ENCODE data around the gene LARGE2.
A peak's percentile ranks its signal among the peaks of the same experiment; 100 is the strongest.
"Not testable (repeated sequence)": the region's sequence is repeated elsewhere in the genome, so short reads cannot be mapped to it uniquely, and the experiment has no call there.

The LARGE2 gene

DNA sequence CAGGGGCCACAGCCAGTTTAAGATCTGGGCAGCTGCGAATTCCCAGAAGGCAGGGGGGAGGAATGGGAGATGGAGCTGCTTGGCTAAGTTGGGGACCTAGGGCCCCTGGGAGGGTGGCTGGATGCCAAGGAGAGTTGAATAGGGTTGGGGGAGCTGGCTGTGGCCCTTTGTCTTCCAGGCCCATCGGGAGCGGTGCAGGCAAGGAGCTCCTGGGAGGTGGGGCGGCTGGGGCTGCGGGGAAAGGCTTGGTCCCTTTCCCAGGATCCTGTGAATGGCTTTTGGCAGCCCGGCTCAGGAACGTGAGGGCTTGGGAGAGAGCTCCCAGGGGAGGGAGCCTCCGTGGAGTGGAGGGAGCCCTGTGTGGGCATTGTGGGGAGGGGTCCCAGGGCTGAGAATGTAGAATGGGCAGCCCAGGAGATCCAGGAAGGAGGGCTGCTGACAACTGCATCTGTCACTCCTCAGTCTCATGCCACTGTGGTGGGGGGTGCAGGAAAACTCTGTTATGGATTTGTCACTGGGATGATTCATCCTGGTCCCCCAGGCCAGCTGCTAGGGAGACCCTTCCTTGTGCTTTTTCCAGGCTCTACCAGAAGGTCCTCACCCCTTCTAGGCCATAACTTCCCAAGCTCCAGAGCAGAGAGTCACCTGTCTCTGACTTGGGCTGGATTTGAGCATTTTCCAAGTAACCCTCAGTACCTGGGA lies 21.4 kb upstream of the LARGE2 start:
- H3K36me3 ChIP-seq (ENCODE audit: insufficient read depth, low read length) = peaks cover 23% of the 10 kb centered on the region
- no peaks in the 10 kb centered on the region for H3K9me3 ChIP-seq (ENCODE audit: low read length)
- H3K27me3 ChIP-seq (ENCODE audit: insufficient read depth, low read length) = no peaks in the 10 kb centered on the region
- H2AFZ ChIP-seq (ENCODE audit: low read depth, low read length) = no peak overlapping the region
- peak overlapping the region; percentile 83 for H3K4me3 ChIP-seq (ENCODE audit: low read length)
- H3K4me1 ChIP-seq (ENCODE audit: insufficient read depth, low read length) = peaks cover 37% of the 10 kb centered on the region

DNA sequence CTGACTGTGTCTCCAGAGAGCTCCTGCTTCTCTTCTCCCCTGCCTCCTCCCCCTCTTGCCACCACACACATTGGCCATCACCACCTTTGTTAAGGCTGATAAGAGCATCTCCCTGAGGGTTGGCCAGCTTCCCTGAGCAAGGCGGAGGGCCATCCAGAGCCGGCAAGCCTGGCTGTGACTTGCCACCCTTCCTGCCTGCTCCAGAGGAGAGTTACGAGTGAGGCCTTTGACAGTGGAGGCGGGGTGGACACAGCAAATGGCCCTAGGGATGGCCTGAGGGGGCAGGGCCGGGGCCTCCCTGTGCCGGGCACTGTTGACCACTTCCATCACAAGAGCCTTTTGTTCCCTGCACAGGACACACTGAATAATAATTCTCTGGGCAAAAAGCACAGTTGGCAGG lies 20.8 kb upstream of the LARGE2 start:
- H3K9me3 ChIP-seq (ENCODE audit: low read length) = no peaks in the 10 kb centered on the region
- H2AFZ ChIP-seq (ENCODE audit: low read depth, low read length) = no peak overlapping the region
- H3K27me3 ChIP-seq (ENCODE audit: insufficient read depth, low read length) = no peaks in the 10 kb centered on the region
- peak overlapping the region; percentile 83 for H3K4me3 ChIP-seq (ENCODE audit: low read length)
- peaks cover 32% of the 10 kb centered on the region for H3K4me1 ChIP-seq (ENCODE audit: insufficient read depth, low read length)
- peaks cover 23% of the 10 kb centered on the region for H3K36me3 ChIP-seq (ENCODE audit: insufficient read depth, low read length)

DNA sequence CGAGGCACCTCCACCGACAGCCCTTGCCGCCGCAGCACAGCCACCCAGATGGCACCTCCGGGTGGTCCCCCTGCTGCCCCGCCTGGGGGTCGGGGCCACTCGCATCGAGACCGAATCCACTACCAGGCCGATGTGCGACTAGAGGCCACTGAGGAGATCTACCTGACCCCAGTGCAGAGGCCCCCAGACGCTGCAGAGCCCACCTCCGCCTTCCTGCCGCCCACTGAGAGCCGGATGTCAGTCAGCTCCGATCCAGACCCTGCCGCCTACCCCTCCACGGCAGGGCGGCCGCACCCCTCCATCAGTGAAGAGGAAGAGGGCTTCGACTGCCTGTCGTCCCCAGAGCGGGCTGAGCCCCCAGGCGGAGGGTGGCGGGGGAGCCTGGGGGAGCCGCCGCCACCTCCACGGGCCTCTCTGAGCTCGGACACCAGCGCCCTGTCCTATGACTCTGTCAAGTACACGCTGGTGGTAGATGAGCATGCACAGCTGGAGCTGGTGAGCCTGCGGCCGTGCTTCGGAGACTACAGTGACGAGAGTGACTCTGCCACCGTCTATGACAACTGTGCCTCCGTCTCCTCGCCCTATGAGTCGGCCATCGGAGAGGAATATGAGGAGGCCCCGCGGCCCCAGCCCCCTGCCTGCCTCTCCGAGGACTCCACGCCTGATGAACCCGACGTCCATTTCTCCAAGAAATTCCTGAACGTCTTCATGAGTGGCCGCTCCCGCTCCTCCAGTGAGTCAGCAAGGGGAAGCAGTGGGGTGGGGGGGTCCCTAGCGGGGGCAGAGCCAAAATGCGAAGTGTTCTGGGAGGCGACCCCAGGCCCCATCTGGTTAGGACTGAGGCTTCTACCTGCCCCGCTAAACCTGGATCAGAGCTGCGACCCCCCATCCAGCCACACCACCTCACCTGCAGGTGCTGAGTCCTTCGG lies 19.7 kb upstream of the LARGE2 start:
- Histone ChIP-seq H3K9me3 (ENCODE audit: low read length) (no peaks in the 10 kb centered on the region), H3K4me1 (ENCODE audit: insufficient read depth, low read length) (peaks cover 27% of the 10 kb centered on the region), H3K4me3 (ENCODE audit: low read length) (no peak overlapping the region), H2AFZ (ENCODE audit: low read depth, low read length) (no peak overlapping the region), H3K36me3 (ENCODE audit: insufficient read depth, low read length) (peaks cover 23% of the 10 kb centered on the region), H3K27me3 (ENCODE audit: insufficient read depth, low read length) (no peaks in the 10 kb centered on the region)

DNA sequence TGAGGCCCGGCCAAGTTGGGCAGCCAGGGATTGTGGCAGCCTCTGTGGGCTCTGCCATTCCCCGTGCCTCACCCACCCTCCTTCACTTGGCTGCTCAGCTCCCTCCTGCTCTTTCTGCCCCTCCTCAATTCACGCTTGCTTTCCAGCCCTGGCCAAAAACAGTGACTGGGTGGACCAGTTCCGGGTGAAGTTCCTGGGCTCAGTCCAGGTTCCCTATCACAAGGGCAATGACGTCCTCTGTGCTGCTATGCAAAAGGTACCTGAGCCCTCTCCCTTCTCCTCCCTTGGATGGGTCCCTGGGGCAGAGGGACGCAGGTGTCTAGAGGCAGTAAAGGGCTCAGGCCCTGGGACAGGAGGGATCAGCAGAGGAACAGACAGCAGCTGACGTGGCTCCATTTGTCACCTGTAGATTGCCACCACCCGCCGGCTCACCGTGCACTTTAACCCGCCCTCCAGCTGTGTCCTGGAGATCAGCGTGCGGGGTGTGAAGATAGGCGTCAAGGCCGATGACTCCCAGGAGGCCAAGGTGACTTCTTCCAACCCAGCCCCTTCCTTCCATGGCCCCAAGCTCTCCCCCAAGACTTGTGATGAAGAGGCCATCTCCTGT lies 18.0 kb upstream of the LARGE2 start:
- peaks cover 16% of the 10 kb centered on the region for H3K4me1 ChIP-seq (ENCODE audit: insufficient read depth, low read length)
- peaks cover 23% of the 10 kb centered on the region for H3K36me3 ChIP-seq (ENCODE audit: insufficient read depth, low read length)
- no peak overlapping the region for H2AFZ ChIP-seq (ENCODE audit: low read depth, low read length)

DNA sequence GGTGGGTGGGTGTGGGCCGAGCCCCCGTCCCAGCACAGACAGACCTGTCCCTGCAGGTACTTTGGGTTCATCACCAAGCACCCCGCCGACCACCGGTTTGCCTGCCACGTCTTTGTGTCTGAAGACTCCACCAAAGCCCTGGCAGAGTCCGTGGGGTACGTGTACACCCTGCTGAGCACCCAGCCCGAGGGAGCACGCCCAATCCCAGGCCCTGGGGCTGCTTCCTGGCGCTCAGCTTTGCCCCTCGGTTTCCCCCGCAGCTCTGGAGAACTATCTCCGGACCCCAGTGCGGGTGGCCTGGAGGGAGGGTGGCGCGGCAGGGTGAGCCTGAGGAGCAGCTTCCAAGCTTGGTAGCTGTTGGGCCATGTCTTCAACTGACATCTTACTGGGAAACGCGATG lies 17.4 kb upstream of the LARGE2 start:
- Histone ChIP-seq H3K4me1 (ENCODE audit: insufficient read depth, low read length) (peaks cover 16% of the 10 kb centered on the region), H3K27me3 (ENCODE audit: insufficient read depth, low read length) (no peaks in the 10 kb centered on the region)

More for the DNA sequence above, 18.0 kb upstream of the LARGE2 start:
- no peaks in the 10 kb centered on the region for H3K27me3 ChIP-seq (ENCODE audit: insufficient read depth, low read length)
- H3K9me3 ChIP-seq (ENCODE audit: low read length) = no peaks in the 10 kb centered on the region
- H3K4me3 ChIP-seq (ENCODE audit: low read length) = no peak overlapping the region

DNA sequence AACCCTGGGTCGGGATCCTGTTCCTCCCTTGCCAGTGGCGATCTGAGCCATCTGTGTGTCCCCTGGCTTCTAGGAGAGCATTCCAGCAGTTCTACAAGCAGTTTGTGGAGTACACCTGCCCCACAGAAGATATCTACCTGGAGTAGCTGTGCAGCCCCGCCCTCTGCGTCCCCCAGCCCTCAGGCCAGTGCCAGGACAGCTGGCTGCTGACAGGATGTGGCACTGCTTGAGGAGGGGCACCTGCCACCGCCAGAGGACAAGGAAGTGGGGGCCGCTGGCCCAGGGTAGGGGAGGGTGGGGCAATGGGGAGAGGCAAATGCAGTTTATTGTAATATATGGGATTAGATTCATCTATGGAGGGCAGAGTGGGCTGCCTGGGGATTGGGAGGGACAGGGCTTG lies 16.9 kb upstream of the LARGE2 start:
- H3K4me1 ChIP-seq (ENCODE audit: insufficient read depth, low read length) = peaks cover 13% of the 10 kb centered on the region
- H3K4me3 ChIP-seq (ENCODE audit: low read length) = not testable (repeated sequence)

More for the DNA sequence above, 17.4 kb upstream of the LARGE2 start:
- Histone ChIP-seq H3K36me3 (ENCODE audit: insufficient read depth, low read length) (peaks cover 29% of the 10 kb centered on the region), H3K9me3 (ENCODE audit: low read length) (no peaks in the 10 kb centered on the region), H2AFZ (ENCODE audit: low read depth, low read length) (no peak overlapping the region), H3K4me3 (ENCODE audit: low read length) (no peak overlapping the region)

DNA sequence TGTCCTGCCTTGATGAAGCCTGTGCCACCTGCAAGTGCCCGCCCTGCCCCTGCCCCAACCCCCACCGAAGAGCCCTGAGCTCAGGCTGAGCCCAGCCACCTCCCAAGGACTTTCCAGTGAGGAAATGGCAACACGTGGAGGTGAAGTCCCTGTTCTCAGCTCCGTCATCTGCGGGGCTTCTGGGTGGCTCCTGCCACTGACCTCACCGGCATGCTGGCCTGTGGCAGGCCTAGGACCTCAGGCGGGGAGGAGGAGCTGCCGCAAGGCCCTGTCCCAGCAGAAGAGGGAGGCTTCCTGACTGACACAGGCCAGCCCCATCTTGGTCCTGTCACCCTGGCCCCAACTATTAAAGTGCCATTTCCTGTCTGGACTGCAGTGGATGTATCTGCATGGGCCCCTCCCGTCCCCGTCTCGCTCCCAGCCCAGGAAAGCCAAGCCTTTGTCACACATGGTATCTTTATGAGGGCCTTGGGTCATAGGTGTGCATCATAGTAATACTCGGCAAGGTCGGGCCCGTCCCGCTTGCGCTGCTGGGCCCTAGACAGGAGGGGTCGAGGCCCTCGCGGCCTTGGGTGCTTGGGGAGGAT lies 16.3 kb upstream of the LARGE2 start:
- Histone ChIP-seq H3K4me1 (ENCODE audit: insufficient read depth, low read length) (peaks cover 7% of the 10 kb centered on the region), H3K27me3 (ENCODE audit: insufficient read depth, low read length) (no peaks in the 10 kb centered on the region), H3K9me3 (ENCODE audit: low read length) (no peaks in the 10 kb centered on the region), H2AFZ (ENCODE audit: low read depth, low read length) (no peak overlapping the region), H3K4me3 (ENCODE audit: low read length) (no peak overlapping the region), H3K36me3 (ENCODE audit: insufficient read depth, low read length) (peaks cover 39% of the 10 kb centered on the region)

More for the DNA sequence above, 16.9 kb upstream of the LARGE2 start:
- H3K36me3 ChIP-seq (ENCODE audit: insufficient read depth, low read length) = peaks cover 33% of the 10 kb centered on the region
- not testable (repeated sequence) for H3K27me3 ChIP-seq (ENCODE audit: insufficient read depth, low read length); H3K9me3 ChIP-seq (ENCODE audit: low read length); H2AFZ ChIP-seq (ENCODE audit: low read depth, low read length)

DNA sequence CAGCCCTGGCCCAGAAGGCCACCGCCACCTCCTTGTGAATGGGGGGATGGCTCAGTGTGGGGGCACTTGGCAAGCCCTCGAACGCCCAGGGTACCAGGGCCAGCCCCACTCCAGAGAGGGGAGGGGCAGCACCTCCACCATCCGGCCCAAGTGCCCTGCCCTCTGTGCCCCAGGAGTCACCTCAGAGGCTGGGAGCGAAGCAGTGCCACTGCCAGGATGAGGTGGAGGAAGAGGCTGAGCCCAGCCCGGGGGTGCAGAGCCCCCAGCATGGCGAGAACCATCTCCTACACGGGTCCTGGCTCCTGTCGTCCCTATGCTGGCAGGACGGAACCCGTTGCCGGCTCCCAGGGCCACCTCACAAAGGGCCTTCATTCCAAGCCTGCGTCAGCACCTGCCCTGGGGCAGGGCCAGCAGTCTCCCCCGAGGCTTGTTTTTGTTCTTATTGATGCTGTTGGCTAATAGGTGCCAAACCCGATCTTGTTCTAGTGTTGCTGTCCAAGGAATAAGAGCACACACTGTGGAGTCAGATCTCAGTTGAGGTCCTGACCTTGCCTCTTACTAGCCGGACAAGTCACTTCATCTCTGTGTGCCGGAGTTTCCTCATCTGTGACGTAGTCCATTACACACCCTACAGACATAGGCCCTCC lies 15.4 kb upstream of the LARGE2 start, which contains the start of gene FREY1:
TSS of gene FREY1 (minus strand) at position 307 of the 647 bp plus-strand sequence. CDS start at position 281, 26 bp downstream.
- no peaks in the 10 kb centered on the region for H3K27me3 ChIP-seq (ENCODE audit: insufficient read depth, low read length)
- H2AFZ ChIP-seq (ENCODE audit: low read depth, low read length) = no peak within 1 kb of the TSS
- H3K4me3 ChIP-seq (ENCODE audit: low read length) = no peak within 1 kb of the TSS
- no peaks in the 10 kb centered on the region for H3K9me3 ChIP-seq (ENCODE audit: low read length)
- peaks cover 39% of the 10 kb centered on the region for H3K36me3 ChIP-seq (ENCODE audit: insufficient read depth, low read length)
- H3K4me1 ChIP-seq (ENCODE audit: insufficient read depth, low read length) = no peaks in the 10 kb centered on the region

DNA sequence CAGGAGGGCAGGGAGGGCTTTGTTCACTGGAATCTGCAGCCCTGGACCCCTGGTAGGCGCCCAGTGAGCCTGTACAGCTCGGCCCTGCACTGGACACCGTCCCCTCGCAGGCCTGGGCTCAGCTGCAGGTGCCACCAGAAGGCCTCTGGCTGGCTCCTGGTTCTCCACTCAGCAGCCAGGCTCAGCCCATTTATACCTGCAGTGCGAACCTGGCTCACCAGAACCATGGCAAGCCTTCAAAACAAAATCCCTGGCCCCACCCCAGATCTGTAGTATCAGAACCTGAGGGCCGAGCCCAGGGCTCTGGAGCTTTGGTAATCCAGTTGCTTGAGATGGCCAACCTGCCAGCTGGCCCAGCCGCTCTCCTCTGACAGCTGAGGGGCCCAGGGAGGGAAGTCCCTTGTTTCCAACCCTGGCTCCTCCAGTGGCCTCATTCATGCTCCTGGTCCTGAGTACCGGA lies 14.5 kb upstream of the LARGE2 start:
- no peaks in the 10 kb centered on the region for H3K9me3 ChIP-seq (ENCODE audit: low read length)
- no peaks in the 10 kb centered on the region for H3K27me3 ChIP-seq (ENCODE audit: insufficient read depth, low read length)
- H3K4me1 ChIP-seq (ENCODE audit: insufficient read depth, low read length) = no peaks in the 10 kb centered on the region
- H2AFZ ChIP-seq (ENCODE audit: low read depth, low read length) = no peak overlapping the region
- H3K4me3 ChIP-seq (ENCODE audit: low read length) = no peak overlapping the region
- H3K36me3 ChIP-seq (ENCODE audit: insufficient read depth, low read length) = peaks cover 37% of the 10 kb centered on the region

DNA sequence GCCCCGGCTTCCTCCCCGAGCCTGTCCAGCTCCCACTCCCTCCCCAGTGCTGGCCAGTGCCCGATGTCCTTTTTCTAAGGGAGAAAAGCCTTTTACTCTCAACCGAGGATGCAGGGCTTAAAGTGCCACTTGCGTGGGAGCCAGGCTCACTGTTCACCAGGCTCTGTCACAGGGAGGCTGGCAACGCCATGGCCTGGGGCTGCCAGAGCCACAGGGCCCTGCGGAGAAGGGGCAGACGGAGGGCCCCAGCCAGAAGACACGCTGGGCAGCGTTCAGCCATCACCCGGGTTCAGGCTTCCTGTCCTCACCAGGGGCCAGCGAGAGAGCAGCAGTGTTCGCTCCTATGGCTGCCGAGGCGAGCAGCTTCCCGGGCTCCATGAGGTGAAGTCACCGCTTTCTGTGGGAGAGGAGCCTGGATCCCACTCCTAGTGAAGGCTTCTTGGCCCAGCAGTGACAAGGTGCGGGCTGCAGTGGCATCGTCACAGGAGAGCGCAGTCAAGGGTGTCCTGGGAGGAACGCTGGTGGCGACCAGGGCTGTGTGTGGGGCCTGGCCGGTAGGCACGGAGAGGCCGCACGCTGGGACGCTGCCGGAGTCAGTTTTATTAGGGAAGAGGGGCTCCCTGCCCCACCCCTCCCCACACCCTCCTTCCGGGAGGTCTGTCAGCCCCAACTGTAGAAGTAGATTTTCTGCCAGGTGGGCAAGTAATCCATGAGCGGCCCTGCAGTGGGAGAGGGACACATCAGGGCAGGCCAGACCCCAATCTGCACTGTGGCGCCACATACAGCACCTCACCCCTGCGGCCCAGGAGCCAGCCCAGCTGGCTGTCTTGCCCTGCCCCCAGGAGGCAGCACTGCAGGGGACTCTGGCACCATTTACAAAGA lies 12.6 kb upstream of the LARGE2 start:
- Histone ChIP-seq H3K9me3 (ENCODE audit: low read length) (no peaks in the 10 kb centered on the region), H3K4me3 (ENCODE audit: low read length) (no peak overlapping the region), H3K4me1 (ENCODE audit: insufficient read depth, low read length) (no peaks in the 10 kb centered on the region), H3K36me3 (ENCODE audit: insufficient read depth, low read length) (peaks cover 34% of the 10 kb centered on the region), H2AFZ (ENCODE audit: low read depth, low read length) (no peak overlapping the region), H3K27me3 (ENCODE audit: insufficient read depth, low read length) (no peaks in the 10 kb centered on the region)

DNA sequence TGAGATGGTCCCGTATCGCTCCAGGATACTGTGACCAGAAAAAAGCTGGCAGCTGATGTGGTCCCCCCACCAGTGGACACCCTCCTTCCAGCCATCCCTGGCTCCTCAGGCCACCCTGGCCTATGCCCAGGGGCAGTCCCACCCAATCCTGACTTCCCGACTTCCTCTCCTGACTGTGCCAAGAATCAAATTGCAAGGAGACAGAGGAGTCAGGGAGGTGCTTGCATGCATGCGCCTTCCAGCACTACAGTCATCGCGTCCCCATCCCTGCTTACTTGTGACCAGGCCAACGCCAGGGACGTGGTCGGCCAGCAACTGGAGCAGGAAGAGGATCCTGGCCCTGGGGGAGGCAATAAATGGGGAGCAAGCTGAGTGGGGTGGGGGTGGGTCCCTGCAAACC lies 11.8 kb upstream of the LARGE2 start:
- no peaks in the 10 kb centered on the region for H3K4me1 ChIP-seq (ENCODE audit: insufficient read depth, low read length)
- no peaks in the 10 kb centered on the region for H3K9me3 ChIP-seq (ENCODE audit: low read length)
- H3K36me3 ChIP-seq (ENCODE audit: insufficient read depth, low read length) = peaks cover 35% of the 10 kb centered on the region
- no peak overlapping the region for H3K4me3 ChIP-seq (ENCODE audit: low read length)
- H2AFZ ChIP-seq (ENCODE audit: low read depth, low read length) = no peak overlapping the region
- H3K27me3 ChIP-seq (ENCODE audit: insufficient read depth, low read length) = no peaks in the 10 kb centered on the region

DNA sequence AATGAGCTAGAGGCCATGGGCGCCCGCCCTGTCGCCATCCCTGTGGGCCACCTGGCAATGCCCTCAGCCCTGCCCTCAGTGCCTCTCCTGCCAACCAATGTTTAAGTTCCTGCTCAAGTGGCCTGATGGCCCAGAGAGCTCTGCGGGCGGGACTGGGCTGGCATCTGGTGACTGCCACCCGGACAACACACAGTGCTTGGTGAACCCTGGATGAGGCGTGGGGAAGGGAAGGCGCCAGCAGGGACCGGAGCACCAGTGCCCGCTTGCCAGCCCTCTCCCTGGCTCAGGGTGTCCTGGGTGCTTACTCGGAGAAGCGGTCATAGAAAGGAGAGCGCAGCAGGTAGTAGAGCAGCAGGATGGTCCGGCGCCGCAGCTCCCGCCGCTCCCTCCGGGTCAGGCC lies 8.9 kb upstream of the LARGE2 start:
- H3K4me1 ChIP-seq (ENCODE audit: insufficient read depth, low read length) = peaks cover 6% of the 10 kb centered on the region
- H3K4me3 ChIP-seq (ENCODE audit: low read length) = no peak overlapping the region
- H3K27me3 ChIP-seq (ENCODE audit: insufficient read depth, low read length) = no peaks in the 10 kb centered on the region
- no peaks in the 10 kb centered on the region for H3K9me3 ChIP-seq (ENCODE audit: low read length)
- no peak overlapping the region for H2AFZ ChIP-seq (ENCODE audit: low read depth, low read length)
- H3K36me3 ChIP-seq (ENCODE audit: insufficient read depth, low read length) = peaks cover 38% of the 10 kb centered on the region
